Transverse colon (tissue), 4 donors: ENCODE measurements around the gene CALN1.

ENCODE experiments used
- CTCF ChIP-seq, 5 experiments: fragments of 200-600 bp in 3 of 5; fragments of 450-650 bp in 2 of 5; sonication (generic) in 3 of 5; IDR thresholded peaks; 1 replicate in 2 of 5; 2 replicates in 3 of 5; pipeline ENCODE4 v1.5.1; 2016 to 2017; ENCODE audit warnings: antibody characterized with exemption in 5 of 5, inconsistent platforms in 3 of 5, mild to moderate bottlenecking in 2 of 5, moderate library complexity in 1 of 5
- POLR2A ChIP-seq: fragments of 450-650 bp; IDR thresholded peaks from one replicate; pipeline ENCODE4 v1.6.1; 2016; ENCODE audit warnings: antibody characterized with exemption, mild to moderate bottlenecking, moderate library complexity
- POLR2AphosphoS5 ChIP-seq, 3 donors: sonication (generic); formaldehyde crosslinking; IDR thresholded peaks; one replicate each; pipeline ENCODE4 v1.6.1; 2016; ENCODE audit warnings: antibody characterized with exemption in 3 of 3

DNA sequence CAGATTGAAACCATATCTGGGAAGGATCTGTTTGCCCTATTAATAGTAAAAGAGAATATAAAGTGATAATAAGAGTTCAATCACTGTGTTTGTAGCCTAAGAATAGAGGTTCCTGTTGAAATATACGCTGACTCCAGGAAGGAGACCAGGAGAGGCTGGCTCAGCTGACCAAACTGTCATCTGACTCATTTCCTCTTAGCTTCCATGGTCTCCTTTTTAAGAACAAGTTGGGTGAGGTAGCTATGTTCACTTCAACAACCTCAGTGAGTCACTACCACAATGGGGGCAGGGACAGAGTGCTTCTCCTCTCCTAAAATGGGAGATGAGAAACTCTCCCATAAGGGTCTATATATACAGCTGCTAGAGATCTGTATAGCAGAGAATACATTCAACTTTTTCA, 543.3 kb downstream of the CALN1 start:
- TF ChIP-seq CTCF (IDR thresholded peaks at IDR 0.05), result no peak
- TF ChIP-seq POLR2A, result no peak
- no peak for TF ChIP-seq POLR2AphosphoS5 (IDR thresholded peaks at IDR 0.05)
